SK-N-SH (cell line): Measurements from ENCODE around the gene HM13.

Source experiments
- CHD2 ChIP-seq: fragments of 150-350 bp; IDR thresholded peaks from 2 replicates; pipeline ENCODE4 v1.6.1; 2018; ENCODE audit warnings: low read length; ENCODE audit not compliant: partially characterized antibody
- GABPA ChIP-seq: IDR thresholded peaks from 2 replicates; pipeline ENCODE4 v1.4.0; 2012; ENCODE audit warnings: low read depth, mild to moderate bottlenecking
- JUND ChIP-seq: IDR thresholded peaks from 2 replicates; pipeline ENCODE4 v1.4.0; 2012
- POLR2AphosphoS5 ChIP-seq: IDR thresholded peaks from 2 replicates; pipeline ENCODE4 v1.6.1; 2012; ENCODE audit warnings: low read depth, low read length
- RAD21 ChIP-seq: IDR thresholded peaks from 2 replicates; pipeline ENCODE4 v1.6.1; 2012; ENCODE audit warnings: mild to moderate bottlenecking, low read length
- SIN3A ChIP-seq: IDR thresholded peaks from 2 replicates; pipeline ENCODE4 v1.6.1; 2012; ENCODE audit warnings: low read depth, mild to moderate bottlenecking, low read length, moderate library complexity, borderline replicate concordance
- TAF1 ChIP-seq: IDR thresholded peaks from 2 replicates; pipeline ENCODE4 v1.6.1; 2012; ENCODE audit warnings: low read depth, mild to moderate bottlenecking, low read length, moderate library complexity, borderline replicate concordance
- TF ChIP-seq, protein P1 (sequence below): IDR thresholded peaks from 2 replicates; pipeline ENCODE4 v1.6.1; 2012; ENCODE audit warnings: mild to moderate bottlenecking, low read depth, low read length, moderate library complexity
- TF ChIP-seq, protein P2 (sequence below): fragments of 200-600 bp; sonication (generic); IDR thresholded peaks from 2 replicates; pipeline ENCODE4 v1.6.1; 2017; ENCODE audit warnings: antibody characterized with exemption, mild to moderate bottlenecking, moderate library complexity
- TF ChIP-seq, protein P3 (sequence below): IDR thresholded peaks from 2 replicates; pipeline ENCODE4 v1.4.0; 2012; ENCODE audit warnings: low read depth, borderline replicate concordance
- TF ChIP-seq, protein P4 (sequence below): IDR thresholded peaks from 2 replicates; pipeline ENCODE4 v1.4.0; 2012; ENCODE audit warnings: low read depth, borderline replicate concordance

DNA sequence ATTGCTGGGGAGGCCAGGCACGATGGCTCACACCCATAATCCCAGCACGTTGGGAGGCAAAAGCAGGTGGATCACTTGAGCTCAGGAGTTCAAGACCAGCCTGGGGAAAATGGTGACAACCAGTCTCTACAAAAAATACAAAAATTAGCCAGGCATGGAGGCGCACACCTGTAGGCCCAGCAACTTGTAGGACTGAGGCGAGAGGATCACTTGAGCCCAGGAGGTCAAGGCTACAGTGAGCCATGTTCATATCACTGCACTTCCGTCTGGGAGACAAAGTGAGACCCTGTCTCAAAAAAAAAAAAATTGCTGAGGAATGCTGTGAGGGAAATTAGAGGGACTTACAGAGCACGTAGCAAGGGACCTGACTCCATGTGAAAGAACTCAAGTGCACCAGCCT, 50.0 kb downstream of the HM13 start:
- TF ChIP-seq, protein P1, sequence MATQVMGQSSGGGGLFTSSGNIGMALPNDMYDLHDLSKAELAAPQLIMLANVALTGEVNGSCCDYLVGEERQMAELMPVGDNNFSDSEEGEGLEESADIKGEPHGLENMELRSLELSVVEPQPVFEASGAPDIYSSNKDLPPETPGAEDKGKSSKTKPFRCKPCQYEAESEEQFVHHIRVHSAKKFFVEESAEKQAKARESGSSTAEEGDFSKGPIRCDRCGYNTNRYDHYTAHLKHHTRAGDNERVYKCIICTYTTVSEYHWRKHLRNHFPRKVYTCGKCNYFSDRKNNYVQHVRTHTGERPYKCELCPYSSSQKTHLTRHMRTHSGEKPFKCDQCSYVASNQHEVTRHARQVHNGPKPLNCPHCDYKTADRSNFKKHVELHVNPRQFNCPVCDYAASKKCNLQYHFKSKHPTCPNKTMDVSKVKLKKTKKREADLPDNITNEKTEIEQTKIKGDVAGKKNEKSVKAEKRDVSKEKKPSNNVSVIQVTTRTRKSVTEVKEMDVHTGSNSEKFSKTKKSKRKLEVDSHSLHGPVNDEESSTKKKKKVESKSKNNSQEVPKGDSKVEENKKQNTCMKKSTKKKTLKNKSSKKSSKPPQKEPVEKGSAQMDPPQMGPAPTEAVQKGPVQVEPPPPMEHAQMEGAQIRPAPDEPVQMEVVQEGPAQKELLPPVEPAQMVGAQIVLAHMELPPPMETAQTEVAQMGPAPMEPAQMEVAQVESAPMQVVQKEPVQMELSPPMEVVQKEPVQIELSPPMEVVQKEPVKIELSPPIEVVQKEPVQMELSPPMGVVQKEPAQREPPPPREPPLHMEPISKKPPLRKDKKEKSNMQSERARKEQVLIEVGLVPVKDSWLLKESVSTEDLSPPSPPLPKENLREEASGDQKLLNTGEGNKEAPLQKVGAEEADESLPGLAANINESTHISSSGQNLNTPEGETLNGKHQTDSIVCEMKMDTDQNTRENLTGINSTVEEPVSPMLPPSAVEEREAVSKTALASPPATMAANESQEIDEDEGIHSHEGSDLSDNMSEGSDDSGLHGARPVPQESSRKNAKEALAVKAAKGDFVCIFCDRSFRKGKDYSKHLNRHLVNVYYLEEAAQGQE, result no peak
- TF ChIP-seq, protein P2, sequence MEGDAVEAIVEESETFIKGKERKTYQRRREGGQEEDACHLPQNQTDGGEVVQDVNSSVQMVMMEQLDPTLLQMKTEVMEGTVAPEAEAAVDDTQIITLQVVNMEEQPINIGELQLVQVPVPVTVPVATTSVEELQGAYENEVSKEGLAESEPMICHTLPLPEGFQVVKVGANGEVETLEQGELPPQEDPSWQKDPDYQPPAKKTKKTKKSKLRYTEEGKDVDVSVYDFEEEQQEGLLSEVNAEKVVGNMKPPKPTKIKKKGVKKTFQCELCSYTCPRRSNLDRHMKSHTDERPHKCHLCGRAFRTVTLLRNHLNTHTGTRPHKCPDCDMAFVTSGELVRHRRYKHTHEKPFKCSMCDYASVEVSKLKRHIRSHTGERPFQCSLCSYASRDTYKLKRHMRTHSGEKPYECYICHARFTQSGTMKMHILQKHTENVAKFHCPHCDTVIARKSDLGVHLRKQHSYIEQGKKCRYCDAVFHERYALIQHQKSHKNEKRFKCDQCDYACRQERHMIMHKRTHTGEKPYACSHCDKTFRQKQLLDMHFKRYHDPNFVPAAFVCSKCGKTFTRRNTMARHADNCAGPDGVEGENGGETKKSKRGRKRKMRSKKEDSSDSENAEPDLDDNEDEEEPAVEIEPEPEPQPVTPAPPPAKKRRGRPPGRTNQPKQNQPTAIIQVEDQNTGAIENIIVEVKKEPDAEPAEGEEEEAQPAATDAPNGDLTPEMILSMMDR, result no peak
- TF ChIP-seq SIN3A, result no peak
- no peak for TF ChIP-seq POLR2AphosphoS5
- TF ChIP-seq, protein P3, sequence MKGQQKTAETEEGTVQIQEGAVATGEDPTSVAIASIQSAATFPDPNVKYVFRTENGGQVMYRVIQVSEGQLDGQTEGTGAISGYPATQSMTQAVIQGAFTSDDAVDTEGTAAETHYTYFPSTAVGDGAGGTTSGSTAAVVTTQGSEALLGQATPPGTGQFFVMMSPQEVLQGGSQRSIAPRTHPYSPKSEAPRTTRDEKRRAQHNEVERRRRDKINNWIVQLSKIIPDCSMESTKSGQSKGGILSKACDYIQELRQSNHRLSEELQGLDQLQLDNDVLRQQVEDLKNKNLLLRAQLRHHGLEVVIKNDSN, result no peak
- TF ChIP-seq RAD21, result no peak
- no peak for TF ChIP-seq CHD2
- no peak for TF ChIP-seq JUND
- no peak for TF ChIP-seq TAF1
- TF ChIP-seq GABPA, result no peak
- TF ChIP-seq, protein P4, sequence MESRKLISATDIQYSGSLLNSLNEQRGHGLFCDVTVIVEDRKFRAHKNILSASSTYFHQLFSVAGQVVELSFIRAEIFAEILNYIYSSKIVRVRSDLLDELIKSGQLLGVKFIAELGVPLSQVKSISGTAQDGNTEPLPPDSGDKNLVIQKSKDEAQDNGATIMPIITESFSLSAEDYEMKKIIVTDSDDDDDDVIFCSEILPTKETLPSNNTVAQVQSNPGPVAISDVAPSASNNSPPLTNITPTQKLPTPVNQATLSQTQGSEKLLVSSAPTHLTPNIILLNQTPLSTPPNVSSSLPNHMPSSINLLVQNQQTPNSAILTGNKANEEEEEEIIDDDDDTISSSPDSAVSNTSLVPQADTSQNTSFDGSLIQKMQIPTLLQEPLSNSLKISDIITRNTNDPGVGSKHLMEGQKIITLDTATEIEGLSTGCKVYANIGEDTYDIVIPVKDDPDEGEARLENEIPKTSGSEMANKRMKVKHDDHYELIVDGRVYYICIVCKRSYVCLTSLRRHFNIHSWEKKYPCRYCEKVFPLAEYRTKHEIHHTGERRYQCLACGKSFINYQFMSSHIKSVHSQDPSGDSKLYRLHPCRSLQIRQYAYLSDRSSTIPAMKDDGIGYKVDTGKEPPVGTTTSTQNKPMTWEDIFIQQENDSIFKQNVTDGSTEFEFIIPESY, result no peak
